BJ (cell line): Measurements from ENCODE around the gene AKNA. TPM values are rescaled to one million over a fixed set of nuclear protein-coding genes. Genes with fewer than 3 reads are reported as not detected.

Experiments
- CTCF ChIA-PET: fragments of 350-600 bp; formaldehyde crosslinking; extraction: SDS; loops from one replicate; lab custom pipeline; 2021; ENCODE audit warnings: antibody characterized with exemption, inconsistent platforms; lab: Yijun Ruan, JAX
- POLR2A ChIA-PET: fragments of 300-600 bp; sonication (Branson Sonifier 250); formaldehyde crosslinking; extraction: SDS; loops from one replicate; lab custom pipeline; 2021; ENCODE audit warnings: antibody characterized with exemption; lab: Charles Lee
- DNase-seq: peaks from one replicate; pipeline ENCODE4 v3.0.0-alpha.2; 2011; ENCODE audit warnings: low read depth
- H3K27me3 ChIP-seq: 2 replicates; pipeline ENCODE4 v1.6.0; 2011; ENCODE audit warnings: low read length; ENCODE audit not compliant: control insufficient read depth, insufficient read depth
- H3K36me3 ChIP-seq: 2 replicates; pipeline ENCODE4 v1.5.1; 2011; ENCODE audit warnings: low read length; ENCODE audit not compliant: control insufficient read depth, insufficient read depth
- H3K4me3 ChIP-seq: 2 replicates; pipeline ENCODE4 v1.5.1; 2011; ENCODE audit warnings: low read depth, mild to moderate bottlenecking, control low read depth, low read length
- CTCF ChIP-seq: IDR thresholded peaks from 2 replicates; pipeline ENCODE4 v1.5.1; 2011; ENCODE audit warnings: low read depth, mild to moderate bottlenecking, control low read depth, inconsistent platforms, low read length, moderate library complexity; ENCODE audit not compliant: insufficient read depth
- polyA plus RNA-seq: library from polyadenylated mRNA; depleted of rRNA; stranded (reverse); fragments of >200 nt; gene quantifications from 2 replicates; pipeline ENCODE4 v1.2.3, GENCODE V29; 2011

The AKNA gene
- polyA plus RNA-seq, 1 experiment = 11.8 TPM

GRCh38 chr9:114361542-114361941 is 26.2 kb downstream of the AKNA start:
- POLR2A ChIA-PET = no interaction called here
- H3K36me3 ChIP-seq = peaks cover 45% of the 10 kb centered on the region

DNA sequence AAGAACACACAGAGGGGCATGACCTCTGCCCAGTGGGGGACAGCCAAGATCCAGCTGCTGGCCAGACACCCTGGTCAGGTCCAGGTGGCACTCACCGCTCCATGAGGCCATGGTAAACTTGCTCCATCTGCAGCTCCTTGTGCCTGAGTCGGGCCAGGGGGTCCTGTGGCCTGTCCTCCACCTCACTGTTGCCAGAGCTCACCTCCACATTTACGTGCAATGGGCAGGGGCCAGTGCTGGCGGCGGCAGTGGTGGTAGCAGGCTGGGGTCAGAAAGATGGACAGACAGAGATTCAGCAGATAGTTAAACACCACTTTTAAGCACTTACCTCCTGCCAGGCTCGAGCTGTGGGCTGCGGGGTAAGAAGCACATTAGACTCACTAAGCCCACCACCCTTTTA is 28.0 kb downstream of the AKNA start:
- peaks cover 52% of the 10 kb centered on the region for H3K36me3 ChIP-seq
- H3K4me3 ChIP-seq = no peak overlapping the region
- H3K27me3 ChIP-seq = no peaks in the 10 kb centered on the region
- ChIA-PET POLR2A (no interaction called here), CTCF (no interaction called here)
- TF ChIP-seq CTCF = no peak
- no peak for DNase-seq

More at GRCh38 chr9:114361542-114361941, 26.2 kb downstream of the AKNA start:
- H3K4me3 ChIP-seq = no peak overlapping the region
- TF ChIP-seq CTCF = no peak
- H3K27me3 ChIP-seq = no peaks in the 10 kb centered on the region
- CTCF ChIA-PET = no interaction called here
- no peak for DNase-seq

GRCh38 chr9:114357911-114358328 is 29.9 kb downstream of the AKNA start:
- no peak for DNase-seq
- H3K27me3 ChIP-seq = no peaks in the 10 kb centered on the region
- peaks cover 53% of the 10 kb centered on the region for H3K36me3 ChIP-seq
- no peak overlapping the region for H3K4me3 ChIP-seq
- ChIA-PET CTCF (no interaction called here), POLR2A (no interaction called here)
- TF ChIP-seq CTCF = no peak

GRCh38 chr9:114357360-114357759 is 30.4 kb downstream of the AKNA start:
- no peak for DNase-seq
- CTCF ChIA-PET = no interaction called here
- H3K36me3 ChIP-seq = peaks cover 52% of the 10 kb centered on the region
- TF ChIP-seq CTCF = no peak
- no peak overlapping the region for H3K4me3 ChIP-seq
- POLR2A ChIA-PET = no interaction called here
- no peaks in the 10 kb centered on the region for H3K27me3 ChIP-seq

DNA sequence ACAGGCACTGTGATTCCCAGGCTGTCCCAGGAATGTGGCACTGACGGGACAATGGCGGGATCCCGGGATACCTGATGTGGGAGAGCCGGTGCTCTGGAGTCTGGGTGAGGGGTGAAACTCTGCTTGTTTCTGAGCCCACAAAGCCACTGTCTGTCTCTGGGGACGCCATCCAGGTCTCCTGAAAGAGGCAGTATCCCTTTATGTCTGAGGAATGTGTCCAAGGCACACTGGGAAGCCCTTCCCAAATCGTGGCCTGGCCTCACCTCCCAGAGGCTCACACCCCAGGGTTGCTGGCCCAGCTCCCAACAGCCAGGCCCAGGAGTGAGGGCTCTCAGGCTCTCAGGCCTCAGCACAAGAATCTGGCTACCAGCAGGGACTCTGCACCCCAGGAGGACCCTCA is 31.0 kb downstream of the AKNA start:
- POLR2A ChIA-PET = no interaction called here
- DNase-seq = no peak
- CTCF ChIA-PET = no interaction called here
- no peak overlapping the region for H3K4me3 ChIP-seq
- H3K27me3 ChIP-seq = no peaks in the 10 kb centered on the region
- TF ChIP-seq CTCF = no peak
- H3K36me3 ChIP-seq = peaks cover 49% of the 10 kb centered on the region
